ENCODE data around the gene PEDS1. TPM values are rescaled to one million over a fixed set of nuclear protein-coding genes. Genes with fewer than 3 reads are reported as not detected.

The PEDS1 gene
- total RNA-seq: 38.5 and 67.0 TPM in 2 replicates

DNA sequence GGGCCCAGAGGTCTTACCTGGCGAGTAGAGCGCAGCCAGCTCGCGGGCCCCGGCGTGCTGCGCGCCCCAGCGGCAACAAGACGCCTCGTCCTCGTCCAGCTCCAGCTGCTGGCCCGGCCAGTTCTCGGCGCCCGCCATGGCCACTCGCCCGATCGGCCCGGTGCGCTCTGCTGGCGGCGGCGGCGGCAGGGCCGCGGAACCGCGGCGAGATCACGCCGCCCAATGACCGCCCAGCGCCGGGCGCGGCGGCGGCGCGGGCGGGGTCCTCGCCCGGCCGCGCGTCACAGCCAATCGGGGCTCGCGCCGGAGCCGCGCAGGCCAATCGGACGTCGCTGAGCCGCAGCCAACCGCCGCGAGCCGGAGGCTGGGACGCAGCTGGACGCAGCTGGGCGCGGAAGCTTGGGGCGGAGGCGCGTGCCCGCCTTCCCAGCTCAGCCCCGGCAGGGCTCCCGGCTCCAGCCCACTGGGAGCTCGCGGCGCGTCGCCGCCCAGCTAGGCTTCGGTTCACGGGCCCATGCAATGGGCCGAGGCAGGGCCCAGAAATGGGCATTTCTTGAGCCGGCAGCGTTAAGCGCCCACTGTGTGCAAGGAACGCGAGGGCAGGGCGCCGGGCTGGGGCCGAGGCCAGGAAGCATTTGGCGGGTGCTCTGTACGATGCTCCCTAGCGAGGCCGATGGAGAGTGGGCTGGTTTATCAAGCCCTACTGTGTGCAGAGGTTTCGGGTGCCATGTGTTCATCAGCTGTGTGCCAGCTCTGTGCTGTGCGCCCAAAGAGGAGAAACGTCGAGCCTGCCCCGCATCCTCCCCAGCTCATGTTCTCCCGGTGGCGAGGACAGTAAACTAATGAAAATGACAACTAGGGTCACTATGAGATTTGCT lies at the start of gene PEDS1:
Gene PEDS1, minus strand, starts transcription at position 224 of the 878 bp plus-strand sequence. Its CDS starts 86 bp downstream, at position 138.

DNA sequence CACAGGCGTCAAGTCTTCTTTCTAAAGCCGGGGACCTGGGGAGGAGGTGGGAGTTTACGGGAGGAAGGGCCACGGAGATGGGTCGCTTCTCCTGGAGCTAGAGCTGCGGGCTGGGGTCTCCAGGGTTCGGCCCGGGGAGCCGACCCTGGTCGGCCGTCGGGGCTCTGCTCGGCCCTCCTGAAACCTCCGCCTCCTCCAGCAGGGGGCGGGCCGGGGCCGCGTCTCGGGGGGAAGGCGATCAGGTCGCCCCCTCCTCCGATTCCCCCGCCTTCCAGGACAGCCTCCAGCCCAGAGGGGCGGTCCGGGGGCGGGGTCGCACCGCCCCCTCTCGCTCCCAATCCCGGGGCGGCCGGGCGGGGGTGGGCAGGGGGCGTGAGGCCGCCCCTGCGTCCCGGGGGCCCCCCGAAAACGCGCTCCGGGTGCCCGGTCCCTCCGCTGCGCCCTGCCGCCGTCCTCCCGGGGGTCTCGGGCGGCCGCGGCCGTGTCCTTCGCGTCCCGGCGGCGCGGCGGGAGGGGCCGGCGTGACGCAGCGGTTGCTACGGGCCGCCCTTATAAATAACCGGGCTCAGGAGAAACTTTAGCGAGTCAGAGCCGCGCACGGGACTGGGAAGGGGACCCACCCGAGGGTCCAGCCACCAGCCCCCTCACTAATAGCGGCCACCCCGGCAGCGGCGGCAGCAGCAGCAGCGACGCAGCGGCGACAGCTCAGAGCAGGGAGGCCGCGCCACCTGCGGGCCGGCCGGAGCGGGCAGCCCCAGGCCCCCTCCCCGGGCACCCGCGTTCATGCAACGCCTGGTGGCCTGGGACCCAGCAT lies 36.9 kb upstream of the PEDS1 start, which contains the start of gene CEBPB:
Gene CEBPB, plus strand, starts transcription at position 580 of the 814 bp plus-strand sequence. Its CDS starts 204 bp downstream, at position 784.

DNA sequence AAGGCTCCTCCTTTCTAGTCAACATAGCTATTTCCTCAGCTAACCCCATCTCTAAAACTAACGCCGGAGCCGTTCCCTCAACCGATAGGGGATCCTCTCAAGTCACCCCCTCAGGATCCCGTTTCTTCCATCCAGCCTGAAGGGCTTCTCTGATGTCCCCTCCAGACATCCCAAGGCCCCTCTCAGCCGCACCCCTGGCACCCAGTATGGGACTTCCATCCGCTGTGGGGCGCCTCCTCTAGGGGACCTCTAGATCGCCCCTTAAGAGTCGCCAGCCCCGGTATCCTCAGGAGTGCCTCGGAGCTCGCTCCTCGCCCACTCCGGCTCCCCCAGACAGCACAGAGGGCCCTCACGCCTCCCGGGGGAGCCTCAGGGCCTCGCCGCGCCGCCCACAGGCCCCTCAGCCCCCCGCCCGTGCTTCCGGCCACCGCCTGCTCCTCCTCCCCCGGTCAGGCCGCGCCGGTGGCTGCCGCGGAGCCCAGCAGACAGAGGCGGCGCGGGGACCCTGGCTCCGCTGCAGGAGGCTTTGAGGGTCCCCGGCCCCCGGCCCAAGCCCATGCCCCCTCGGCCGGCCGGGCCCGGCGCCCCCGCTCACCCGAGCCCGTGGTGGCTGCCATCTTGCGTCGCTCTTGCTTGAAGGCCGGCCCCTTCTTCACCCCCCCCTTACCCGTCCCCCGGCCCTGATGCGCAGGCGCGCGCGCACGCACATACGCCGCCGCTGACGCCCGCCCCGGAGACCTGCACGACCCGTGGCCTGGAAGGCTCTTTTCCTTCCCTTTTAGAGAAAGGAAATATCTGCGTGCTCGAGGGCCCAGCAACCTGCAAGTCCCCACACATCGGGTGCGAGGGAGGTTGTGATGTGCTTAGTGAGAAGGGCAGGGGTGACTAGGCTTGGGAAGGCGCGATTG lies 40.8 kb downstream of the PEDS1 start, which contains the start of gene UBE2V1:
Gene UBE2V1, minus strand, starts transcription at position 639 of the 908 bp plus-strand sequence. Its CDS starts 22 bp downstream, at position 617.

Other genes starting within 250 kb of the PEDS1 start
- gene SPATA2, start 238.2 kb downstream of the PEDS1 start, total RNA-seq: 3.1 and 3.5 TPM in 2 replicates
- 34.5 and 77.8 TPM in 2 replicates for gene RNF114, start 217.3 kb downstream of the PEDS1 start, total RNA-seq
- gene SNAI1, start 170.7 kb downstream of the PEDS1 start, total RNA-seq: not detected in 2 replicates
- gene UBE2V1, start 40.6 kb downstream of the PEDS1 start, total RNA-seq: 89.8 and 110 TPM in 2 replicates
- 46.3 and 66.6 TPM in 2 replicates for gene CEBPB, start 37.1 kb upstream of the PEDS1 start, total RNA-seq